CD4-positive, alpha-beta memory T cell (primary cell): ENCODE results near the gene BLVRB. TPM values are rescaled to one million over a fixed set of nuclear protein-coding genes. Genes with fewer than 3 reads are reported as not detected.
"Not testable (repeated sequence)": the region's sequence is repeated elsewhere in the genome, so short reads cannot be mapped to it uniquely, and the experiment has no call there.

Experiments used
- CTCF ChIA-PET: fragments of 350-600 bp; sonication (Branson Sonifier 250); formaldehyde crosslinking; loops from one replicate; lab custom pipeline; 2021; ENCODE audit warnings: inconsistent platforms; ENCODE audit not compliant: partially characterized antibody; lab: Charles Lee
- POLR2A ChIA-PET: fragments of 350-600 bp; sonication (Branson Sonifier 250); formaldehyde crosslinking; loops from one replicate; lab custom pipeline; 2021; ENCODE audit not compliant: partially characterized antibody; lab: Charles Lee
- DNase-seq, 5 donors: peaks; one replicate each; pipeline versions ENCODE4 v3.0.0 to v3.0.0-alpha.2; 2020 to 2022; ENCODE audit warnings: mixed read lengths in 1 of 5
- H3K27ac ChIP-seq: one replicate; pipeline ENCODE4 v1.7.0; 2013; ENCODE audit warnings: low read depth, low read length
- H3K27me3 ChIP-seq: 2 replicates; pipeline ENCODE4 v1.7.0; 2013; ENCODE audit warnings: mild to moderate bottlenecking, low read length, moderate library complexity; ENCODE audit not compliant: insufficient read depth
- H3K36me3 ChIP-seq: 2 replicates; pipeline ENCODE4 v1.7.0; 2013; ENCODE audit warnings: mild to moderate bottlenecking, low read length, moderate library complexity; ENCODE audit not compliant: insufficient read depth
- H3K4me1 ChIP-seq: 2 replicates; pipeline ENCODE4 v1.7.0; 2013; ENCODE audit warnings: mild to moderate bottlenecking, low read length, moderate library complexity; ENCODE audit not compliant: insufficient read depth
- H3K4me3 ChIP-seq, 2 donors: one replicate each; pipeline ENCODE4 v1.7.0; 2013; ENCODE audit warnings: low read length in 2 of 2, mild to moderate bottlenecking in 1 of 2
- H3K9me3 ChIP-seq, 2 donors: one replicate each; pipeline ENCODE4 v1.7.0; 2013; ENCODE audit warnings: low read length in 2 of 2, control low read depth in 1 of 2; ENCODE audit not compliant: control insufficient read depth in 1 of 2
- H3K27ac Mint-ChIP-seq, 7 donors: one replicate each; pipeline ENCODE4 v1.8.0; 2020 to 2021; ENCODE audit warnings: mixed read lengths in 7 of 7, mild to moderate bottlenecking in 6 of 7, inconsistent platforms in 3 of 7, moderate library complexity in 3 of 7
- H3K27me3 Mint-ChIP-seq, 2 donors: one replicate each; pipeline ENCODE4 v1.8.0; 2020 to 2021; ENCODE audit warnings: mixed read lengths in 2 of 2
- H3K36me3 Mint-ChIP-seq, 2 donors: one replicate each; pipeline ENCODE4 v1.8.0; 2020 to 2021; ENCODE audit warnings: mixed read lengths in 2 of 2, inconsistent platforms in 1 of 2, mild to moderate bottlenecking in 1 of 2
- H3K4me1 Mint-ChIP-seq, 4 donors: one replicate each; pipeline ENCODE4 v1.8.0; 2020 to 2021; ENCODE audit warnings: mixed read lengths in 4 of 4, mild to moderate bottlenecking in 1 of 4
- H3K4me3 Mint-ChIP-seq, 8 donors: one replicate each; pipeline ENCODE4 v1.8.0; 2020 to 2021; ENCODE audit warnings: mixed read lengths in 8 of 8, mild to moderate bottlenecking in 7 of 8, moderate library complexity in 6 of 8, inconsistent platforms in 3 of 8
- H3K9me3 Mint-ChIP-seq, 8 donors: one replicate each; pipeline ENCODE4 v1.8.0; 2020 to 2021; ENCODE audit warnings: mixed read lengths in 8 of 8, mild to moderate bottlenecking in 5 of 8, inconsistent platforms in 3 of 8, moderate library complexity in 1 of 8
- intact Hi-C: fragments of 100-400 bp; cut with micrococcal nuclease; formaldehyde crosslinking; loops from one replicate; pipeline ENCODE4 v1.15.1; 2023
- polyA plus RNA-seq, 2 donors: library from polyadenylated mRNA; unstranded; fragments of 300-500 nt; fragmentation: Illumina TruSeq; gene quantifications; one replicate each; pipeline ENCODE4 v1.2.3, GENCODE V29; 2021
- total RNA-seq, 2 experiments: library from RNA; stranded (reverse); gene quantifications; one replicate each; pipeline ENCODE4 v1.2.3, GENCODE V29; 2021

Gene BLVRB
- total and polyA plus RNA-seq, 4 experiments from 2014 or later, result 12.3 to 34.6 (median 20.8) TPM

DNA sequence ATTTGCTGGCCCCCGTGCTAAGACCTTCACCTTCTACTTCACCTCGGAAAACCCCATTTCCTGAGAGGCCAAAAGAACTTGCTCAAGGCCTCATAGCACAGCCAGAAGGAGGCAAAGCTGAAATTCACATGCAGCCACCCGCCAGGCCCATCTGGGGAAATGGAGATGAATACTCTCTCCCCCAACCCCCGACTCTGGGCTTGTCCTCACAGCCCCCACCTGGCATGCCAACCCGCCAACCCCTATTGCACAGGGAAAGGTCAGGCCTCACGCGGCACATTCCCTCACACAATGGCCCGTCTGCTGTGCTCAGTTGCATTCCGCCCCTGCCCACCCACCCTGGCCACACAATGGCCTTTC is 55.5 kb downstream of the BLVRB start:
- Histone ChIP-seq H3K9me3 (no peaks in the 10 kb centered on the region), H3K27ac (no peak overlapping the region), H3K4me1 (peaks cover 12% of the 10 kb centered on the region), H3K4me3 (no peak overlapping the region), H3K27me3 (no peaks in the 10 kb centered on the region), H3K36me3 (no peaks in the 10 kb centered on the region)
- no peak overlapping the region for H3K4me3 Mint-ChIP-seq
- intact Hi-C loops, result no loop called here
- DNase-seq, result no peak
- H3K36me3 Mint-ChIP-seq, result no peaks in the 10 kb centered on the region
- no peak overlapping the region for H3K27ac Mint-ChIP-seq
- ChIA-PET POLR2A (no interaction called here), CTCF (interaction anchor here (5.1 kb wide), 1 partner anchor 10 kb away, joined by 28 read pairs; no protein-coding TSS in a partner anchor)
- H3K9me3 Mint-ChIP-seq, result no peaks in the 10 kb centered on the region
- peaks cover 2 to 11% (median 10%) of the 10 kb centered on the region in 4 donors for H3K4me1 Mint-ChIP-seq
- H3K27me3 Mint-ChIP-seq, result no peaks in the 10 kb centered on the region

DNA sequence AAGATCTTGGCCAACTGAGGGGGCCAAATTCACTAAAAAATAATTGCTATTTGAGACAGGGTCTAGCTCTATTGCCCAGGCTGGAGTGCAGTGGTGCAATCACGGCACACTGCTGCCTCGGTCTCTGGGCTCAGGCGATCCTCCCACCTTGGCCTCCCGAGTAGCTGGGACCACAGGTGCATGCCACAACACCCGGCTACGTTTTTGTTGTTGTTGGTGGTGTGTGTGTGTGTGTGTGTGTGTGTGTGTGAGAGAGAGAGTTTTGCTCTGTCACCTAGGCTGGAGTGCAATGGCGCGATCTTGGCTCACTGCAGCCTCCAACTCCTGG is 57.0 kb downstream of the BLVRB start:
- H3K9me3 Mint-ChIP-seq, intact Hi-C loops: not testable (repeated sequence)
- CTCF ChIA-PET, result interaction anchor here (1.3 to 5.1 kb wide), 3 partner anchors 12 to 56 kb away, joined by 4 to 28 read pairs (median 6); no protein-coding TSS in a partner anchor

DNA sequence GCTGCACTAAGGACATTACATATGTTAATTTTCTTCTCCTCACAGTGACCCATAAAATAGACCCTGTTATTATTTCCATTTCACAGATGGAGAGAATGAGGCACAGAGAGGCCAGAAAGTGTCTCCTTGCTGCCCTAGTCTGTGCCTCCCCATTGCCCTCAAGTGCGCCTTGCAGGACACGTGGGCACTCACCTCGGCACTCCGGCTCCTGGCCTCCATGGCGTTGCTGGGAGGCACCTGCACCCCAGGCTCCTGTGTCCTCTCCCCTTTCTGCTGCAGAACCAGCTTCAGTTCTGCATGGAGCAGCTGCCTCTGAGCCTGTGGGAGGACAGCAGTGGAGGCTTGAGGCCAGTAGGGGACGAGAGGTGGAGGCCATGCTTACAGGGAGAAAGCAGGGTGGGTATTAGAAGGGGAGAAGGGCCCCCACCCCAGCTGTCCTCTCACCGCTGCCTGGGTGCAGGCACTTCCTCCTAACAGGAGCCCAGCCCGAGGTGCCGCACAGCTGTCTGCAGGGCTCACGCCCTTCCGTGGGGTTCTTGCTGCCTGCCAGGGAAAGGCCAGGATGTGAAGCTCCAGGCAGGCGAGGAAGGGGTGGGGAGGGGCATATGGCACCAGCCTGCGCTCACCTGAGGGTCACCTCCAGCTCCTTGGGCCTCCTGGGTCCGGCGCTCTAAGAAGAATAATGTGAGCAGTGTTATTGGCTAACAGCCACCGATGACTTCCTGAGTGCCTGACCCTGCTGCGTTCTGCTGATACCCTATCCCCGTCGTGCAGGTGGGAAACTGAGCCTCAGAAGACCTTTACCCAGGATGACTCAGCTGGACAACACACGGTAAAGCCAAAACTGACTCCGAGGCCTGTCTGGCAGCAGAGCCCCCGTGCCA is 57.6 kb downstream of the BLVRB start:
- DNase-seq, result no peak
- H3K4me1 Mint-ChIP-seq, result peaks cover 10 to 23% (median 19%) of the 10 kb centered on the region in 4 donors
- no peaks in the 10 kb centered on the region for H3K9me3 ChIP-seq
- peaks cover 17% of the 10 kb centered on the region for H3K4me1 ChIP-seq
- POLR2A ChIA-PET, result interaction anchor here (0.7 to 1.4 kb wide), 5 partner anchors 13 to 56 kb away, joined by 3 to 6 read pairs (median 4); partner anchors contain the start of genes SERTAD1 and SERTAD3
- peak overlapping the region in 3 of 7 donors; percentile 15 to 54 (median 22) for H3K27ac Mint-ChIP-seq
- intact Hi-C loops, result no loop called here
- H3K9me3 Mint-ChIP-seq, result peaks cover 0 to 3% (median 0%) of the 10 kb centered on the region in 8 donors
- H3K36me3 ChIP-seq, result no peaks in the 10 kb centered on the region
- H3K4me3 Mint-ChIP-seq, result peak overlapping the region in 1 of 8 donors; percentile 55
- no peak overlapping the region for H3K27ac ChIP-seq
- CTCF ChIA-PET, result interaction anchor here (0.6 to 5.1 kb wide), 4 partner anchors 12 to 1467 kb away, joined by 3 to 28 read pairs (median 5); no protein-coding TSS in a partner anchor
- no peak overlapping the region for H3K4me3 ChIP-seq
- H3K36me3 Mint-ChIP-seq, result peaks cover 0 to 1% of the 10 kb centered on the region in 2 donors
- H3K27me3 Mint-ChIP-seq, result no peaks in the 10 kb centered on the region
- H3K27me3 ChIP-seq, result no peaks in the 10 kb centered on the region

More for the DNA sequence above, 57.0 kb downstream of the BLVRB start:
- H3K4me3 Mint-ChIP-seq, H3K27ac ChIP-seq, H3K9me3 ChIP-seq, DNase-seq, H3K36me3 ChIP-seq, H3K27me3 Mint-ChIP-seq, H3K4me3 ChIP-seq, H3K36me3 Mint-ChIP-seq, H3K27me3 ChIP-seq, H3K27ac Mint-ChIP-seq: not testable (repeated sequence)
- H3K4me1 Mint-ChIP-seq, result peaks cover 7 to 17% (median 14%) of the 10 kb centered on the region in 4 donors
- peaks cover 12% of the 10 kb centered on the region for H3K4me1 ChIP-seq
- POLR2A ChIA-PET, result interaction anchor here (0.8 to 1.3 kb wide), 2 partner anchors 17 to 55 kb away, joined by 3 to 4 read pairs; partner anchors contain the start of gene SERTAD1

DNA sequence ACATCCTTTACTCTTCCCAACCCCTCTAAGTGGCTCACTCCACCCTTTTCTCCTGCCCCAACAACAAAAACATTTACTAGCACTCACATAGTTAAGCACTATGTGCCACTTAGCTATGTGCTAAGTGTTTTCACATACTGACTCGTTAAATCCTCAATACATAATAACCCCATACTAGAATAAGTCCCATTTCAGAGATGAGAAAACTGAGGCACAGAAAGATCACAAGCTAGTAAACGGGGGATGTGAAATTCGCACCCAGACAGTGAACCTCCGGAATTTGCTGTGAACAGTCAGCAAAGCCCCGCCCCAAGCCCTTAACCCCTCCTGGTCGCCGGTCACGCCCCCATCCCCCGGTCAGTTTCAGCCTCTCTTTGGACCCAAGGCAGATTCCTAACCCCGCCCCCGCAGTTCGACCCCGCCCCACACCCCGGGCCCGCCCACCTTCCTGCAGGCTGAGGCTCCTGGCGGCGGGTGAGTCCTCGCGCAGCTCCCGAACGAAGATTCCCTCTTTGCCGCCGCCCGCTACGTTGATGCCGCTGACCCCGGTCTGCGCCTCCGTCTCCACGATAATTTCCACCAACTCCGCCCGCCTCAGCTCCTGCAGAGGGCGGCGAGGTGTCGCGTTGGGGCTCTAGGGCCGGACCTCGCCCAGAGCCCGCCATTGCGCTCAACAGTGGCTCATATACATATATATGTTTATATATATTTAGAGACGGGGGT is 62.1 kb downstream of the BLVRB start:
- Mint-ChIP-seq H3K4me3 (peak overlapping the region; percentile 86 to 99 (median 96)), H3K27ac (peak overlapping the region; percentile 46 to 95 (median 90)), H3K9me3 (peaks cover 0 to 3% (median 0%) of the 10 kb centered on the region in 8 donors), H3K36me3 (peaks cover 0 to 3% of the 10 kb centered on the region in 2 donors), H3K4me1 (peaks cover 22 to 38% (median 29%) of the 10 kb centered on the region in 4 donors), H3K27me3 (no peaks in the 10 kb centered on the region)
- POLR2A ChIA-PET, result interaction anchor here (1.0 to 2.9 kb wide), 13 partner anchors 8 to 207 kb away, joined by 3 to 26 read pairs (median 5); partner anchors contain the start of genes BLVRB, C19orf47, PLD3 and SERTAD1
- Histone ChIP-seq H3K27ac (peak overlapping the region; percentile 43), H3K9me3 (no peaks in the 10 kb centered on the region), H3K27me3 (no peaks in the 10 kb centered on the region), H3K4me1 (peaks cover 18% of the 10 kb centered on the region), H3K4me3 (peak overlapping the region; percentile 59 to 69), H3K36me3 (no peaks in the 10 kb centered on the region)
- CTCF ChIA-PET, result interaction anchor here (0.7 to 2.1 kb wide), 3 partner anchors 13 to 19 kb away, joined by 3 to 12 read pairs (median 3); no protein-coding TSS in a partner anchor
- intact Hi-C loops, result loop anchor here (1.0 to 5.0 kb wide), 2 partner anchors 55 to 64 kb away; partner anchors contain the start of genes BLVRB, C19orf47, PLD3 and SPTBN4
- DNase-seq, result peak; percentile 61 to 80 (median 64)

DNA sequence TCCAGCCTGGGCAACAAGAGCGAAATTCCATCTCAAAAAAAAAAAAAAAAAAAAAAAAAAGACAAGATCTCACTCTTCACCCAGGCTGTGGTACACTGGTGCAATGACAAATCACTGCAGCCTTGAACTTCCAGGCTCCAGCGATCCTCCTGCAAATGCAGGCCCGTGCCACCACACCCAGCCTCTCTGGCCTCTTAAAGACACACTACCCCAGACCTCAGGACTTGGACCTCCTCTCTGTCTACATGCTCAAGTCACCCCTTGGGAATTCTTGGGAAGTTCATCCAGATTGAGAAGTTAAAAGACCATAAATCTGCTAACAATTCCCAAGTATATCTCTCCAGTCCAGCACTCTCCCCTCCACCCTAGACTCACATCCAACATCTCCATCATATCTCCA is 65.0 kb downstream of the BLVRB start:
- H3K4me1 Mint-ChIP-seq, result peaks cover 17 to 30% (median 22%) of the 10 kb centered on the region in 4 donors

DNA sequence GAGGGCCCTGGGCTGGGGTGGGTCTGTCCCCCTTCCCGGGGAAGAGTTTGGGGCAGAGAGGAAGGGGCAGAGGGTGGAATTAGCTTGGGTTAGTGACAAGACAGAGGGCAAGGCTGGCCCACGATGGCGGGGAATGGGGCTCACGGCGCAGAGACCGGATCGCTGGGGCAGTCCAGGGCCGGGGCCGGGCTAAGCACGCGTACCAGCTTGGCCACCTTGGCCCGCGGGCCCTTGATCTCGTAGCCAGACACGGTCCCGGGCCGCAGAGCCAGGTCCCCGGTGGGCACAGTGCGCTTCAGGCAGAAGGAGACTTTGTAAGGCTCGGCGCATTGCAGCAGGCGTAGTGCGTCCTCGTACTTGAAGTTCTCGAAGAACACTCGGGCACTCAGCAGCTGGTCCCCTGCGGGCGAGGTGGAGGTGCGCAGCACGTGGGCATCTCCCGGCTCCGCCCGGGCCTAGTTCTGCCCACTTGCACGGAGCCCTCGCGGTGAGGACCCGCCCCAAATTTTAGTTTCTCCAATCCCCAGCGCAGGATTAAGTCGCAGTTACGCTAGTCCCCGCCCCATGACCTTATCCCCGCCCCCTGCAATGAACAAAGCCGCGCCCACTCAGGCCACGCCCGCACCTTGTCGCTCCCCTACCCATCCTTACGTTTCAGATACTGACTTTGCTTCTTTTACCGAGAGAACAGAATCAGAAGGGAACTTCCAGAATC is 67.0 kb downstream of the BLVRB start:
- DNase-seq, result peak; percentile 41 to 78 (median 55)
- Mint-ChIP-seq H3K4me3 (peak overlapping the region in 6 of 8 donors; percentile 14 to 55 (median 22)), H3K36me3 (peaks cover 0 to 2% of the 10 kb centered on the region in 2 donors), H3K9me3 (peaks cover 0 to 3% (median 0%) of the 10 kb centered on the region in 8 donors), H3K27ac (no peak overlapping the region), H3K27me3 (no peaks in the 10 kb centered on the region), H3K4me1 (peaks cover 13 to 21% (median 17%) of the 10 kb centered on the region in 4 donors)
- no peak overlapping the region for H3K4me3 ChIP-seq
- H3K27me3 ChIP-seq, result no peaks in the 10 kb centered on the region
- H3K36me3 ChIP-seq, result no peaks in the 10 kb centered on the region
- no peak overlapping the region for H3K27ac ChIP-seq
- ChIA-PET CTCF (no interaction called here), POLR2A (interaction anchor here (1.5 kb wide), 1 partner anchor 22 kb away, joined by 4 read pairs; no protein-coding TSS in a partner anchor)
- intact Hi-C loops, result no loop called here
- H3K9me3 ChIP-seq, result no peaks in the 10 kb centered on the region
- H3K4me1 ChIP-seq, result peaks cover 7% of the 10 kb centered on the region

More for the DNA sequence above, 65.0 kb downstream of the BLVRB start:
- H3K27ac Mint-ChIP-seq, result peak overlapping the region in 1 of 7 donors; percentile 64
- H3K27me3 Mint-ChIP-seq, result no peaks in the 10 kb centered on the region
- Histone ChIP-seq H3K9me3 (no peaks in the 10 kb centered on the region), H3K4me1 (peaks cover 7% of the 10 kb centered on the region), H3K4me3 (no peak overlapping the region), H3K27me3 (no peaks in the 10 kb centered on the region), H3K36me3 (no peaks in the 10 kb centered on the region), H3K27ac (no peak overlapping the region)
- DNase-seq, result no peak
- peaks cover 0 to 3% (median 0%) of the 10 kb centered on the region in 8 donors for H3K9me3 Mint-ChIP-seq
- no peak overlapping the region for H3K4me3 Mint-ChIP-seq
- ChIA-PET POLR2A (no interaction called here), CTCF (no interaction called here)
- H3K36me3 Mint-ChIP-seq, result peaks cover 0 to 3% of the 10 kb centered on the region in 2 donors
- intact Hi-C loops, result loop anchor here (5.0 kb wide), 1 partner anchor 67 kb away; the partner anchor contains the start of genes BLVRB and SPTBN4
